Stimulated activated naive CD8-positive, alpha-beta T cell treated with anti-CD3 and anti-CD28 coated beads, Interleukin-15, Interleukin-2, amounts not matched to agents 100 ng/mL and 50 ng/mL, for 24 hours (primary cell): ENCODE data around the gene KIF25.

Experiments used
- H3K27ac Mint-ChIP-seq: one replicate; pipeline ENCODE4 v1.8.0; 2021; ENCODE audit warnings: mild to moderate bottlenecking, mixed read lengths
- H3K27me3 Mint-ChIP-seq: one replicate; pipeline ENCODE4 v1.8.0; 2021; ENCODE audit warnings: mixed read lengths
- H3K36me3 Mint-ChIP-seq: one replicate; pipeline ENCODE4 v1.8.0; 2021; ENCODE audit warnings: low read depth, mixed read lengths
- H3K4me1 Mint-ChIP-seq: one replicate; pipeline ENCODE4 v1.8.0; 2021; ENCODE audit warnings: low read depth, mixed read lengths
- H3K4me3 Mint-ChIP-seq: one replicate; pipeline ENCODE4 v1.8.0; 2021; ENCODE audit warnings: mild to moderate bottlenecking, mixed read lengths
- H3K9me3 Mint-ChIP-seq: one replicate; pipeline ENCODE4 v1.8.0; 2021; ENCODE audit warnings: mixed read lengths

The KIF25 gene

DNA sequence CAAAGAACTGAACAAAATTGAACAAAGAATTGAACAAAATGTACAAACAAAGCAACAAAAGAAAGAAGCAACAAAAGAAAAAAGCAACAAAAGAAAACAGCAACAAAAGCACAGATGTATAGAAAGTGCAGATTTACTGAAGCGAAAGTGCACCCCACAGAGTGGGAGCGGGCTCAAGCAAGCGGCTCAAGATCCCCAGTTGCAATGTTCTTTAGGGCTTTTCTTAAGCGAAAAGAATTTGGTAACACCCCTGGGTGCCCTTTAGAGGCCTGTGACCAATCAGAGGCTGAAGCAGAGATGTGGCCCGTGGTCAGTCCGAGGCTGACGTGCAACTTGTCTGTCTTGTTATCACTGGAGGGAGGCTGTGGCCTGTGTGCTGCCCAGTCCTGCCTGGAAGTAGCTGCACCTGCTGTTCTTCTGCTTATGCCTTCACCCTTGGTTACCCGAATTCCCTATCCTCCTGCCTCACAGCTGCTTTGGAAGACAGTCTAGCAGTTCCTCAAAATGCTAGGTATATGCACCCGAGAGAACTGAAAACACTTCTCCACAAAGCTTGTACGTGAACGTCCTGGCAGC lies 13.2 kb upstream of the KIF25 start:
- H3K4me3 Mint-ChIP-seq: no peak overlapping the region
- H3K27ac Mint-ChIP-seq: no peak overlapping the region
- no peaks in the 10 kb centered on the region for H3K9me3 Mint-ChIP-seq

DNA sequence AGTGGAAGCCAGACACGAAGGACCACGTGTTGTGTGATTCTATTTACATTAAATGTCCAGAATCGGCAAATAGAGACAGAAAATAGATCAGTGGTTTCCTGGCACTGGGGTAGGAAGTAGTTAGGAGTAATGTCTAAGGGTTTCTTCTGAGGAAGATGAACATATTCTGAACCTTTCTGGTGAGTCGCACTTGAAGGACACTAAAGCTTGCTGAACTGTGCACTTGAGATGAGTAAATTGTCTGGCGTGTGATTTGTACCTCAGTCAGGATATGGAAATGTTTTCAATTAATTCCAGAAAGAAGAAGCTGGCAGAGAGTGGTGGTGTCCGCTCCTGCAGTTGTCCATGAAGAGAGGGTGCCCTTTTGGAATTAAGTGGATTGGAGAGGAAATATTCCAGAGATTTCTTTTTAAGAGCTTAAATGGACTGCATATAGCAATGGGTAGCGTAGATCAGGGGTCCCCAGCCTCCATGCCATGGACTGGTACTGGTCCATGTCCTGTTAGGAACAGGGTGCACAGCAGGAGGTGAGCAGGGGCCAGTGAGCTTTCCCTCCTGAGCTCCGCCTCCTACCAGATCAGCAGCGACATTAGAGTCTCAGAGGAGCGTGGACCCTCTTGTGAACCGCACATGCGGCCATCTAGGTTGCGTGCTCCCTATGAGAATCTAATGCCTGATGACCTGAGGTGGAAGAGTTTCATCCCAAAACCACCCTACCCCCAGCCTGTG lies 12.4 kb upstream of the KIF25 start:
- no peak overlapping the region for H3K4me3 Mint-ChIP-seq
- H3K4me1 Mint-ChIP-seq: no peaks in the 10 kb centered on the region
- peaks cover 6% of the 10 kb centered on the region for H3K27me3 Mint-ChIP-seq
- no peaks in the 10 kb centered on the region for H3K9me3 Mint-ChIP-seq
- no peaks in the 10 kb centered on the region for H3K36me3 Mint-ChIP-seq
- H3K27ac Mint-ChIP-seq: no peak overlapping the region

More for the DNA sequence above, 13.2 kb upstream of the KIF25 start:
- H3K27me3 Mint-ChIP-seq: peaks cover 6% of the 10 kb centered on the region
- no peaks in the 10 kb centered on the region for H3K4me1 Mint-ChIP-seq
- H3K36me3 Mint-ChIP-seq: no peaks in the 10 kb centered on the region

DNA sequence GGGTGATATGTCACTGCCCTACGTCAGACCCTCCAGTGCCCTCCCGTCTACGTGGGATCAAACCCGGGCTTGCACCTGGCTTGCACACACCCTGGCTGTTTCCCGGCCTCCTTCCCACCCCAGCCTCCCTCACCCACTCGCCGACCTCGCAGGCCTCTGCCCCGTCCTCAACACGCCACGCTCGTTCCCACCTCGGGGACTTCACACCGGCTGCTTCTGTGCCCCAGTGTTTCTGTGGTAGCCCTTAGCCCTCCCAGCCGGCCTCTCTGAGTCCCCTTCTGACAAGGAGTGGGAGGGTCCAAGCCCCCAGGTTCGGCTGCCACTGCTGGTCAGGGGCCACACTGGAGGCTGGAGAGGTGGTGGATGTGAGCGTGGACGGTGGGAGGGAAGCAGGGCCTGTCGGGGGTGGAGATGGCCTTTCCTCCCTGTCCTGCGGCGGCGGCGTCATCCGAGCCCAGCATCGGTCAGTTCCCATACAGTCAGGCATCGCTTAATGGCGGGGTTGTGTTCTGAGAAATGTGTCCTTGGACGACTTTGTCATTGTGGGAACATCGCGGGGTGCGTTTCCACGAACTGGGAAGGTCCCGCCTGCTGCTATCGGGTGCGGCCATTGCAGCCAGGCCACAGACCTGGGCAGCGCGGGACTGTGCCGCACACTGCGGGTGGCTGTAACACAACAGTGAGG lies 11.4 kb upstream of the KIF25 start:
- H3K4me1 Mint-ChIP-seq: no peaks in the 10 kb centered on the region
- H3K27me3 Mint-ChIP-seq: peaks cover 6% of the 10 kb centered on the region
- H3K36me3 Mint-ChIP-seq: no peaks in the 10 kb centered on the region
- H3K9me3 Mint-ChIP-seq: no peaks in the 10 kb centered on the region
- no peak overlapping the region for H3K4me3 Mint-ChIP-seq
- H3K27ac Mint-ChIP-seq: no peak overlapping the region

DNA sequence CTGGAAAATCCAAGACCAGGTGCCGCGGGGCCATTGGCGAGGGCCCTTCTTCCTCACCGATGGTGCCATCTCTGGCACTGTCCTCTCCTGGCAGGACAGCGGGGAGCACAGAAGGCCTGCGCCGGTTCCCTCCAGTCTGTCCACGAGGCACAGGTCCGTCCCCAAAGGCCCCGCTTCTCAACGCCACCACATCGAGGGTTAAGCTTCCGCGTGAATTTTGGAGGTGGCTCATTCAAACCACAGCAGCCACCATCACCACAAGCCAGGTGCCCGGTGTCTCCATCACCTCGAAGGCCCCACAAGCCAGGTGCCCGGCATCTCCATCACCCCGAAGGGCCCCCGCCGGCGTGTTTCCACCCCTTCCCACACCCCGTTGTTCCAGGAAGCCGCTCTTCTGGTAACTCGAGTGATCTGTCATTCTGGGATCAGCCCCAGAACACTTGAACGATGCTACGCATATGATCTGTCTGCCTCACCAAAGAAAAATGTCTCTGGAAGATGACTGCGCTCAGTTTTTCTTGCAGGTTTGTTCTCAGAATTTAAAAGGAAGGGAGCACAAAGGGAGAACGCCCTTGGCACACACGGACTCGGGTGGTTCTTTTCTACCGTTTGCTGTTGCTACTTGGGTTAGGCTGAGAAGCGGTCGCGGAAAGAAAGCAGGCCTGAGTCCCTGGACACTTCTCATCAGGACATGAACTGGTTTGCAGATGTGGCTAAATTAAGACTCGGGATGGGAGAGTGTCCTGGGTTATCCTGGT lies 9.9 kb upstream of the KIF25 start:
- Mint-ChIP-seq H3K4me3 (no peak overlapping the region), H3K27me3 (no peaks in the 10 kb centered on the region), H3K9me3 (no peaks in the 10 kb centered on the region), H3K27ac (no peak overlapping the region), H3K36me3 (no peaks in the 10 kb centered on the region), H3K4me1 (no peaks in the 10 kb centered on the region)

DNA sequence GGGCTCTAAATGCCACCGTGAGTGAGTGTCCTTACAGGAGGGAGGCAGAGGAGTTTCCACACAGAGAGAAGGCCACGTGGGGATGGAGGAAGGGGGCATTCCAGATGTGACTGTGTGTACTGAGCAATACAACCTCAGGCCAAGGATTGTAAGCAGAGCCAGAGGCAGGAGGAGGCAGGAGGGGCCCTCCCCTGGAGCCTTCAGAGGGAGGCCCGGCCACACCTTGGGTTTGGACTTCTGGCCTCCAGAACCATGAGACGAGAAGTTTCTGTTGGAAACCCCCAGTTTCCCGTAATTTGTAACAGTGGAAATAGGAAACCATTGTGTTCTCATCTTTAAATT lies 9.3 kb upstream of the KIF25 start:
- Mint-ChIP-seq H3K4me3 (no peak overlapping the region), H3K36me3 (no peaks in the 10 kb centered on the region), H3K9me3 (no peaks in the 10 kb centered on the region), H3K4me1 (no peaks in the 10 kb centered on the region), H3K27me3 (no peaks in the 10 kb centered on the region), H3K27ac (no peak overlapping the region)

DNA sequence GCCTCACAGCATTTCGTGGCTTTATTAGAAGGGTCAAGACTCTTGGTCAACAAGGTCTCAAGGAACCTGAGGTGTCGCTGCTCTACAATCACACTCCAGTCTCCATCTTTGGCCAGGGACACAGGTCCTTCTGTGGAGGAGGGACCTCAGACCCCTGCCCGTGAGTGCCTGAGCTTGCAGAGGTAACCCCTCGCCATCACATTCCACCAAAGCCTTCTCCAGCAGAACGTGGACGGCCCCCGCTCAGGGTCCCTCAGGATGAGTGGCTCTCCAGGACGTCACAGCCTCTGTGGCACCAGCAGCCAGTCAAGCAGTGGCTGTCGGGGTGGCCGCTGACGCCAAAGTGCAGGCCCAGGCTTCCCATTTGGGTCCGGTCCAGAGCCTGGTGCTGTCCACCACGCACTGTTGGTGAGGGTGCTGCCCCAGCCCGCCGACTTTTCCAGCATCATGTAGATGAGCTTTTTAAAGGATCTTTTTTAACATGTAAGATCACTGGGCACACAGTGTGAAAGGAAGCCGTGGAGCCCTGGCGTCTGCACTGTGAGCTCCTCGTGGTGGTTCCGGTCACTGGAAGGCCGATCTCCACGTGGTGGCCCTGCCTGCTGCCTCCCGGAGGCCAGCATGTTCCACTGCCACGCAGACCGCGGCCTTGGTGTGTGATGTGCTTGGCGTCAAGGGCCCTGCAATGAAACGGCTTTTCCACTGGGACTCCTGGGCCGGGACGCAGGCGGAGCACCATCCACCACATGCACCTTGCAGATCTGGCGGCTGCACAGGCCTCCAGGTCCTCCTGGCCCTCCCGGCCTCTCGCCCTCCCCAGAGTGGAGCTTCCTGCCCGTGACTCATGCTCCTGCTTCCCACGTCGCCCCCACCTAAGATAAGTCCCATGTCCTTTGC lies 8.3 kb upstream of the KIF25 start:
- no peaks in the 10 kb centered on the region for H3K9me3 Mint-ChIP-seq
- no peaks in the 10 kb centered on the region for H3K36me3 Mint-ChIP-seq
- peaks cover 5% of the 10 kb centered on the region for H3K27me3 Mint-ChIP-seq
- no peaks in the 10 kb centered on the region for H3K4me1 Mint-ChIP-seq
- no peak overlapping the region for H3K4me3 Mint-ChIP-seq
- H3K27ac Mint-ChIP-seq: no peak overlapping the region

DNA sequence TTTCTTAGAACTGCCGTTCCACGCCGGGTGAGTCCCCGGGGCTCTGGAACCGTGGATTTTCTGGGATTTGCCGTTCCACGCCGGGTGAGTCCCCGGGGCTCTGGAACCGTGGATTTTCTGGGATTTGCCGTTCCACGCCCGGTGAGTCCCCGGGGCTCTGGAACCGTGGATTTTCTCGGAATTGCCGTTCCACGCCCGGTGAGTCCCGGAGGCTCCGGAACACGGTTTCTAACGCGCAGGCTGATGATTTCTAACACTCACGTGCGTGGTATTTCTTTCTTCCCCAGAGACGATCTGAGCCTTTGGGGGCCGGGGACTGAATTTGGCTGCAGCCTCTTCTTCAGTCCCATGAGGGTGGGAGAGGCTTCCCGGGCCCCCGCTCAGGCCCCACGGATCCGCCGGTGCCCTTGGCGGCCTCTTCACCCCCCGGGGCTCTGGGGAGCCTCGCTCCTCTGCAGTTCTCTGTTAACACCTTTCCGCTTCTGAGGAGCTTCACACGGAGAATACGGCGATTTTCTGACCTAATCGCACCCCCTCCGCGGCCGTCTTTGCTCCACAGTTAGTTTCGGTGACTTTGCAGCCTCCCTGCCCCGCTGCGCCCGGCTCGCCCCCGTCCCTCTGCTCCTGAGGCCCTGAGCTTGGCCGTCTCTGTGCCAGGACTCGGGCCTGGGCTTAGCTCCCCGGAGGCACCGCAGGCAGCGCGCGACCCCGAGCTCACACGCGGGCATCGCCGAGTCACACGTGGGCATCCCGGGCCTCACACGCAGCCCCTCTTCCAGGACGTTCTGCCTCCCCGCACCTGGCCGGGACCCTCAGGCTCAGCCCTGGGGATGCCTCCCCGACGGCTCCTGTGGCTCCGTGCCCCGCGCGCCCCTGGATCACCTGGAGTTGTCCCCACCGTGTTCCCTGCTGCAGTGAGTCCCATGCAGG lies 7.2 kb upstream of the KIF25 start:
- H3K27me3 Mint-ChIP-seq: peaks cover 5% of the 10 kb centered on the region
- H3K4me3 Mint-ChIP-seq: no peak overlapping the region
- no peaks in the 10 kb centered on the region for H3K9me3 Mint-ChIP-seq
- H3K4me1 Mint-ChIP-seq: no peaks in the 10 kb centered on the region
- no peak overlapping the region for H3K27ac Mint-ChIP-seq
- H3K36me3 Mint-ChIP-seq: no peaks in the 10 kb centered on the region

DNA sequence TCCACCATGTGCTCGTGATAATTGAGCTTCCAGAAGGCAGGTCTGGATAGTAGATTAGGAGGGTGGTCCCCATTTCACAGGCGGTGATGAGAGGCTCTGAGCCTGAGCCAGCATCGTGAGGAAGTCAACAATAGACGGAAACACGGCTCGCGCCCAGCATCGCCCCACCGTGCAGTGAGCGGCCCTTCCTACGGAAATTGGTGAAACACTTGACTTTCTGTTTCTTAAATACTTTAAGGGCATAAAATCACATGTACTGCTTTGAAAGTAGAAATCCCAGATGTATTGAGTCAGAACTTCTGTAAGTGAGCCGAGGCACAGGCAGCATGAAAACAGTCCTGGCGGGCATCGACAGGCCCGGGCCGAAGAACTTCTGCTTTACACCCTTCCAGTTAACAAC lies 4.3 kb upstream of the KIF25 start:
- Mint-ChIP-seq H3K27ac (no peak overlapping the region), H3K4me1 (no peaks in the 10 kb centered on the region), H3K9me3 (no peaks in the 10 kb centered on the region), H3K4me3 (no peak overlapping the region), H3K36me3 (no peaks in the 10 kb centered on the region), H3K27me3 (peaks cover 9% of the 10 kb centered on the region)

DNA sequence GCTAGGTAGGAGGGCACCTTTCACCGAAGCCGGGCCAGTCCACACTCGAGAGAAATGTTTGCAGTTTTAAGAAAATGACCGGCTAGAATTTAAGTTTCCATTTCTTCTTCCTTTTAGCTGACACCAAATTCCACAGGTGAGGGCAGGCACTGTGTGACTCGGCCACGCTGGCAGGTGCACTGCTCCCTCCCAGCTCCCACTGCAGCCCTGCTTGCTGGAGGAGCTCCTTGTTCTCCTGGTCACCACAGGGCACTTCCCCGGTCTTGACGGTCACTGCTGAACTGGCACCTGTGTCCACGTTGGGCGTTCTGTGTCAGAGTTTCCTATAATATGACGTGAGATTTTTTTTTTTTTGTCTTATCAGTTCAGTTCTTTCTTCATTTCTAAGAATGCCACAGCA lies 3.6 kb upstream of the KIF25 start:
- no peaks in the 10 kb centered on the region for H3K4me1 Mint-ChIP-seq
- no peak overlapping the region for H3K4me3 Mint-ChIP-seq
- no peak overlapping the region for H3K27ac Mint-ChIP-seq
- peaks cover 9% of the 10 kb centered on the region for H3K27me3 Mint-ChIP-seq
- H3K9me3 Mint-ChIP-seq: no peaks in the 10 kb centered on the region
- no peaks in the 10 kb centered on the region for H3K36me3 Mint-ChIP-seq

DNA sequence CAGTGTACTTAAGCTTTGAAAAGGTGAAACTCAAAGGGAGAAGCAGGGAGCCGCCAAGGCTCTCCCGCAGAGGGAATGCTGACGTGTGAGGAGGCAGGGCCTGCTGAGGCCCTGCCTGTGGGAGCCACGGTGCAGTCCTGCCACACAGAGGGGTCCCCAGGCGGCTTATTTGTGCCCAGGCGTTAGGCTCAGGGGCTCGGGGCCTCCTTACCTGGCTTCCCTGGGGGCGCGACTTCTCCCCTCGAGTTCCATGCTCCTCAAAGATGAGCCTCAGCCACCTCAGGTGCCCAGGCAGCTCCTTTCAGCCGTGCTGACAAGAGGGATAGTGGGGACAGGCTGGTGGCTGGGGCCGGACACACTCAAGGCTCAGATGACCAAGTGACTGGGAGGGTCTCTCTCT lies 2.2 kb upstream of the KIF25 start:
- Mint-ChIP-seq H3K9me3 (no peaks in the 10 kb centered on the region), H3K4me3 (no peak overlapping the region), H3K27ac (no peak overlapping the region), H3K4me1 (no peaks in the 10 kb centered on the region), H3K27me3 (peaks cover 9% of the 10 kb centered on the region), H3K36me3 (no peaks in the 10 kb centered on the region)

DNA sequence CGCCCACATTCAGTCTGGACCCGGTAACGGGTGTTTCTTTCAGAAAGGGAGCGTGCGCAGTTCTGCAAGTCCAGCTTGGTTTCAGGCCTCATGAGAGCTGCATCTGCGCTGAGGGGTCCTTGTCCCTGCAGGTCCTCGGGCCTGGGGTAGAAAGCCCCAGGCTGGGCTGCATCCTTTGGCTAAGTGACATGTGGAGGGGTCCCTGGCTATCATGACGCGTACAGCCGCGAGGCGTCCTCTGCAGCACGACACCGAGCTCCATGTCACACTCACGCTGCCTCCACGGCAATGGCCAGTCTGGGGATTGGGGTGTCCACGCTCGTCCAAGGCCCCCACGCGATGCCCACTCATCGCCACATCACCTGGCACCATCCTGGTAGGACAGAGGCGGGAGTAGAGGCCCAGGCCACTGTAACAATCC lies 1.7 kb upstream of the KIF25 start:
- Mint-ChIP-seq H3K27me3 (peaks cover 9% of the 10 kb centered on the region), H3K4me1 (no peaks in the 10 kb centered on the region), H3K27ac (no peak overlapping the region), H3K9me3 (peaks cover under 1% of the 10 kb centered on the region), H3K36me3 (no peaks in the 10 kb centered on the region), H3K4me3 (no peak overlapping the region)

DNA sequence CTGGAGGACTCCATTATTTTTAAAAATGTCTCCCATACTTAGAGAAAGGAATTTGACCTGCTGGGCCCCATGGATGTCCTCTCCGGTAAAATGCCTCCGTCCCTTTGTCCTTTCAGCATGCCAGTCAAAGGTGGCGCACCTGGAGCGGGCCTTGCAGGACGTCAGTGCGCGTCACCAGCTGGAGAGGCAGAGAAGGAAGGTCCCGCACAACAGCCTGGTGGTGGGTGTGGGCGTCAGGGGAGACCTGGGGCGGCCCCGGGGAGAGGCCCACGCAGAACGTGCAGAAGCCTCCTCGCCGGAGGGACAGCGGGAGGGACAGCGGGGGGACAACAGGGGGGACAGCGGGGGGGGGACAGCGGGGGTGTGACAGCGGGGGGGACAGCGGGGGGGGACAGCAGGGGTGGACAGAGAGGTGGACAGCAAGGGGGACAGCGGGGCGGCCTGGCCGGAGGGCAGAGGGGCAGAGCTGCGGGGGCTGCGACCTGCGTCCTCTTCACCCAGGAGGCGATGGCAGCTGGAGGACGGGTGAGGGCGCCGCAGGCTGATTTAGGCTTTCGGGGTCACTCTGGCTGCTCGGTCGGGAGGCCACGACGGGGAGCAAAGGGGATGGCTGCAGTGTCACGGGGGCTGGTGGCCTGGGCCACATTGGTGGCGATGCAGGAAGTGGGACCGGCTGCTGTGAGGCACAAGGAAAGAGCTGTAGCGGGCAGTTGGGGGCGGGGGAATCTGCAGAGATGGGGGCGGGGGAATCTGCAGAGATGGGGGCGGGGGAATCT lies 859 bp upstream of the KIF25 start:
- no peak overlapping the region for H3K4me3 Mint-ChIP-seq
- peaks cover 3% of the 10 kb centered on the region for H3K9me3 Mint-ChIP-seq
- peaks cover 9% of the 10 kb centered on the region for H3K27me3 Mint-ChIP-seq
- no peaks in the 10 kb centered on the region for H3K36me3 Mint-ChIP-seq
- H3K4me1 Mint-ChIP-seq: no peaks in the 10 kb centered on the region
- H3K27ac Mint-ChIP-seq: no peak overlapping the region

DNA sequence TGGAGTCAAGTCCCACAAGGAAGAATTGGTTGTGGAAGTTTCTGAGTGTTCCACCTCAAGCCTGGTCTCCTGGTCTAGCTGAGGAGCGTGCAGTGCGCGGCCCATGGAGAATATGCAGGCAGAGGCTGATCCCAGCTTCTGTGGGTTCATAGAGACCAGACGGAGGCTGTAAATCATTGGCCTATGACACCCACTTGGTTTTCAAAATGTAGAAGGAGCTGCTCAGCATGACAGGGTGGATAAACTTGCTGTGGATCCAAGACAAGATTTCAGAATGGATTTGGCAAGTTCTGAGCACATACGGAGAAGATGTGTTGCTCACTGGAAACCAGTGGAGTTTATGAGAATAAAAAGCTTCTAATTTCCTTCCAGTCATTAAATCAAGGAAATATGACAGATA lies 744 bp downstream of the KIF25 start:
- Mint-ChIP-seq H3K4me3 (no peak overlapping the region), H3K9me3 (peaks cover 3% of the 10 kb centered on the region), H3K27ac (no peak overlapping the region), H3K36me3 (no peaks in the 10 kb centered on the region), H3K27me3 (peaks cover 9% of the 10 kb centered on the region), H3K4me1 (no peaks in the 10 kb centered on the region)
